OCI-LY1 (cell line): ENCODE data around the gene CLIP2.

Source experiments
- EZH2 ChIP-seq: fragments of 200-600 bp; sonication (generic), shearing (Covaris generic); IDR thresholded peaks from 2 replicates; pipeline ENCODE4 v1.8.0; 2017; ENCODE audit warnings: borderline replicate concordance, mixed run types, mild to moderate bottlenecking, antibody characterized with exemption, low read length, moderate library complexity, mixed read lengths
- TF ChIP-seq, protein P1 (sequence below): fragments of 200-600 bp; sonication (generic), shearing (Covaris generic); IDR thresholded peaks from 2 replicates; pipeline ENCODE4 v1.5.1; 2017; ENCODE audit warnings: mild to moderate bottlenecking, antibody characterized with exemption, low read length, moderate library complexity, mixed read lengths

DNA sequence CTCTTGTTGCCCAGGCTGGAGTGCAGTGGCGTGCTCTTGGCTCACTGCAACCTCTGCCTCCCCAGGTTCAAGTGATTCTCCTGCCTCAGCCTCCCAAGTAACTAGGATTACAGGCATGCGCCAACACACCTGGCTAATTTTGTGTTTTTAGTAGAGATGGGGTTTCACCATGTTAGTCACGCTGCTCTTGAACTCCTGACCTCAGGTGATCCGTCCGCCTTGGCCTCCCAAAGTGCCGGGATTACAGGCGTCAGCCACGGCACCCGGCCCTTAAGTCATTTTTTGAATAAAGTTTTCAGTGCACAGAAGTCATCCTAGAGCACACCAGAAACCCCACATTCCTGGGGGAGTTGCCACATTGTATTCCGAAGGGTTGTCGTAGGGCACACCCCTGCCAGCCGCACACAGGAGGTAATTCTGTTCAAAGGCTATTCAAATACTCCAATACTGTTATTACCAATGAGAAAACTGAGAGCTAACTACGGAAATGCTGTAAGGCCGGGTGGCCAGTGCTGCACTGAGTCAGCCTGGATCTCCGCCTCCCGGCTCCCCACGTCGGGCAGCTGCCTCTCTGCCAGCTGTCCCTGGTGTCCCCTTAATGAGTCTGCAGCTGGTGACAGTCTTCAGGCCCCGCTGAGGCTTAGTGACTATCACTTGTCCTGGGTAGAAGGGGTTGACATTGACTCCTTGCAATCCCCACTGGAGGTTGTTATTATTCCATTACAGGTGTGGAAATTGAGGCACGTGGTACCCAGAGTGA is 26.4 kb upstream of the CLIP2 start:
- TF ChIP-seq, protein P1, sequence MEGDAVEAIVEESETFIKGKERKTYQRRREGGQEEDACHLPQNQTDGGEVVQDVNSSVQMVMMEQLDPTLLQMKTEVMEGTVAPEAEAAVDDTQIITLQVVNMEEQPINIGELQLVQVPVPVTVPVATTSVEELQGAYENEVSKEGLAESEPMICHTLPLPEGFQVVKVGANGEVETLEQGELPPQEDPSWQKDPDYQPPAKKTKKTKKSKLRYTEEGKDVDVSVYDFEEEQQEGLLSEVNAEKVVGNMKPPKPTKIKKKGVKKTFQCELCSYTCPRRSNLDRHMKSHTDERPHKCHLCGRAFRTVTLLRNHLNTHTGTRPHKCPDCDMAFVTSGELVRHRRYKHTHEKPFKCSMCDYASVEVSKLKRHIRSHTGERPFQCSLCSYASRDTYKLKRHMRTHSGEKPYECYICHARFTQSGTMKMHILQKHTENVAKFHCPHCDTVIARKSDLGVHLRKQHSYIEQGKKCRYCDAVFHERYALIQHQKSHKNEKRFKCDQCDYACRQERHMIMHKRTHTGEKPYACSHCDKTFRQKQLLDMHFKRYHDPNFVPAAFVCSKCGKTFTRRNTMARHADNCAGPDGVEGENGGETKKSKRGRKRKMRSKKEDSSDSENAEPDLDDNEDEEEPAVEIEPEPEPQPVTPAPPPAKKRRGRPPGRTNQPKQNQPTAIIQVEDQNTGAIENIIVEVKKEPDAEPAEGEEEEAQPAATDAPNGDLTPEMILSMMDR: no peak
- no peak for TF ChIP-seq EZH2
